Anterior cingulate cortex (tissue), 58 donors: ENCODE results near the gene ZNF774.
"Not testable (repeated sequence)": the region's sequence is repeated elsewhere in the genome, so short reads cannot be mapped to it uniquely, and the experiment has no call there.

ENCODE experiments used
- DNase-seq, 58 donors: peaks; one replicate each; lab custom pipeline; 2025; lab: John Stamatoyannopoulos, UW

The ZNF774 gene

DNA sequence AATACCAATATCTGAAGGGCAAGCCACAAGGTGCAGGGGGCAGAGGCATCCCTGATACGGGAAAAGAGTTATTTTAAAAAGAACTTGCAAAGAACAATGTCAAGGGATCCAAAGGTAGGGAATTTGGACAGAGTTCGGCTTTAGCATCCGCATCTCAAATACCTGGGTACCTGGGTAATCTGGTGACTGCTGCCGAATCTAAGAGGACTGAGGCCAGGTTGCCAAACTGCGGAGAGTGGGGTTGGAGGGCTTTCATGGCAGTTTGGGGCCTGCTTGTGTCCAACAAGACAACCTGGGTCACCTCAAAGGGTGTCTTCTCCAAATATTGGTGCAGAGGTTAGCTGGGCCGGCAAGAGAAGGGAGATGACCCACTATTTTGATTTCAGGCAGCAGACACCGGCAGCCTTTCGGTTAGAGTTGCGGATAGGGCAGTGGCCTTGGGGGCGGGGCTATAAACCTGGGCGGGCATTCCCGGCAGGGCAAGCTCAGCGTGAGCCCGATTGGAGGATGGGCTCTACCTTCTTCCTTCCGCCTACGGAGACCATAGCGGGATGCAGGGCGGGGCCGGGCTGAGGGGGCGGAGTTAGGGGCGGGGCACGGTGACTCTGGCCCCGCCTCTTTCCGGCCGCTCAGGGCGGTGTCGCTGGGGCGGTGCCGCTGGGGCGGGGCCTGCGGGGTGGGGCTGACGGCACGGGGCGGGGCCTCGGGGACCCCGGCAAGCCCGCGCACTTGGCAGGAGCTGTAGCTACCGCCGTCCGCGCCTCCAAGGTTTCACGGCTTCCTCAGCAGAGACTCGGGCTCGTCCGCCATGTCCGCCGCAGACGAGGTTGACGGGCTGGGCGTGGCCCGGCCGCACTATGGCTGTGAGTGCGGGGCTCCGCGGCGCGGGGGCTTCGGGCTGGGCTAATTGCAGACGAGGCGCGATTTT, 35.7 kb downstream of the ZNF774 start, which contains the start of gene IQGAP1:
Gene IQGAP1 (plus strand): TSS at position 709 of the 928 bp plus-strand sequence. CDS start 100 bp downstream, at position 809.
- DNase-seq = peak; percentile 35 to 97 (median 92)

DNA sequence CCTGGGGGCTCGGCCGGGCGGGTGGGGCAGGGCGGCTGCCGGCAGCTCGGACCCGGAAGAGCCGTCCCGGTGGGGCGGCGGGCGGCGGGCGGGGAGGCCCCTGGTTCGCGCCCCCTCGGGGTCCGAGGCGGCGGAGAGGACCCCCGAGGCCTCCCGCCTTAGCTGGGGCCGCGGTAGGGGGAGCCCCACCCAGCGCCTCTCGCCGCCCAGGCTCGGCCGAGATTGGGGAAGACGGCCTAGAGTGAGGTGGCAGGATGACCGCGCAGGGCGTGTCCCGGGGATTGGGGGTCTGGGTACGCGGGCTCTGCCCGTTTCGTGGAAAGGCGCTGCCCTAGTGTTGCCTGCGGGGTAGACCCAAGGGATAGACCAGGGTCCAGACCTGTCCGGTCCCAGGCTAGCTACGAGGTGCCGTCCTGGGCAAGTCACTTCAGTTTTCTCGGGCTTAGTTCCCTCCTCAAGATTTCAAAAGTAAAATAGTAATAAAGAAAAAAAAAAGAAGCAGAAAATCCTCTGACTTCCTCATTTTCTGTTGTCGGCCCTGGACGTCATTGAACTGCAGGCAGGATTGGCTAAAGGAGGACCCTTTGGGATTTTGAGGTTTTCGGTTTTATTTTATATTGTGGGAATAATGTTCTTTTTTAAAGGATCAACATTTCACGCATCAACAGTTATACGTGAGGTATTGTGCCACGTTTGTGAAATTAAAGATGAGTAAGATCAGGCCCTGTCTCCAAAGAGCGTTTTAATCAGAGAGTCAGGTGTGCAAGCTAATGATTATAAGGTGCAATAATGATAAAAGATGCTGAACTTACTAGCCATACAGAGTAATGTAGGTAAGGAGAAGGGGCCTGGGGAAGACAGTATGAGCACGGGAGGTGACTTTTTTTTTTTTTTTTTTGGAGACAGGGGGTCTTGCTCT, 36.6 kb downstream of the ZNF774 start:
- DNase-seq = peak in 22 of 58 donors; percentile 11 to 67 (median 40)

DNA sequence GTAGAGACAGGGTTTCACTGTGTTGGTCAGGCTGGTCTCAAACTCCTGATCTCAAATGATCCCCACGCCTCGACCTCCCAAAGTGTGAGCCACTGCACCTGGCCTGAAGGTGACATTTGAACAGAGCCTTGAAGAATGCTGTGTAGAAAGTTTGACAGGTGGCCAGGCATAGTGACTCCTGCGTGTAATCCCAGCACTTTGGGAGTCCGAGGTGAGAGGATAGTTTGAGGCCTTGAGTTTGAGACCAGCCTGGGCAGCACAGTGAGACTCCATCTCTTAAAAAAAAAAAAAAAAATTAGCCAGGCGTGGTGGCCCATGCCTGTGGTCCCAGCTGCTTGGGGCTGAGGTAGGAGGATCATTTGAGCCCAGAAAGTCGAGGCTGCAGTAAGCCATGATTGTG, 37.4 kb downstream of the ZNF774 start:
- no peak for DNase-seq

DNA sequence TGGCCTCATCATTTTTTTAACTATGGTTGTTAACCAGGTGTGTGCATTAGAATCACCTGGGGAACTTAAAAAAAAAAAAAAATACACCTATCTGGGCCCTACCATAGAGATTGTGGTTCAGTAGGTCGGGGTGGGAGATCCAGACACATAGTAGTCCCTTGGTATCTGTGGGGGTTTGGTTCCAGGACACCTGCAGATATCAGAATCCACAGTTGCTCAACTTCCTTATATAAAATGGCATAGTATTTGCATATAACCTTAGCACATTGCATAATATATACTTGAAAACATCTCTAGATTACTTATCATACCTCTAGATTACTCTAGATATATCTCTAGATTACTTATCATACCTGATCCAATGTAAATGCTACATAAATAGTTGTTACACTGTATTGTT, 41.0 kb downstream of the ZNF774 start:
- DNase-seq = no peak

DNA sequence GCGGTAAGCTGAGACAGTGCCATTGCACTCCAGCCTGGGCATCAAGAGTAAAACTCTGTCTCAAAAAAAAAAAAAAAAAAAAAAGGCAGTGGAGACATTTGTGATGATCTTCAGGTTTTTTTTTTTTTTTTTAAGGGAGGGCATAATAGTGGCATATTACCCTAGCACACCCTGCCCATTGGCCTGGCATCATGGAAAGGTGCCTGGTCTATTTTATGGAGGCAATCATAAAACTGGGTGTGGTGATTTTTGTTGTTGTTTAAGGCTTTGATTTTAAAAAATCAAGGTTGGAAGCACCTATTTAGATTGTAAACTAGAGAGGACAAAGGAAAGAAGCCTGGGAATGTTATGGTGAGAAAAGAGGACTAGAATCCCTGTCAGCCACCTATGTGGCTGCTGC, 42.0 kb downstream of the ZNF774 start:
- no peak for DNase-seq

DNA sequence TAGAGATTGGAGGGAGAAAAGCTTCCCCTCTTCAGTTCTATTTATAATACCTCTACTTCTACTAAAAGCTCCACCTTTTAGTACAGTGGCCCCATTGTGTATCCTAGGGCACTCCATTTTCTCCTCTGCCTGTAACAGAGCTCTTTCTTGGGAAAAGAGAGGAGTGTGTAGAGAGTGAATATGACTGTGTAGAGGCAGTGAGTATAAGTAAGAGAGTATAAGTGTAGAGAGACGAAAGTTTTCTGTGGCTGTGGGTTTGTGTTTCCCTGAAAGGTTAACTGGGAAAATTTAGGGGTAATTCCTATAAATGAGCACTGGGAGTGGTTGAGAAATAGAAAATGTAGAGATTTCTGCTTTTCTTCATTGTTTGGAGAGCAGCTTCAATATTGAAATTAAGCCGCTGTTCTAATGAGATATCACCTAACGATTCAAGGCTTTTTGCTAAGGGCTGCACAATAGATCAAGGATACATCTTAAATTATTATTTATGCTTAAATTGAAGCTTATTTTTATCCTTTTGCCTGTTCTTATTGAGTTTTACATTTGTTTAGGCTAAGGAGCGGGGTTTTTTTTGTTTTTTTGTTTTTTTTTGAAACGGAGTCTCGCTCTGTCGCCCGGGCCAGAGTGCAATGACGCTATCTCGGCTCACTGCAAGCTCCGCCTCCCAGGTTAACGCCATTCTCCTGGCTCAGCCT, 42.8 kb downstream of the ZNF774 start:
- no peak for DNase-seq

DNA sequence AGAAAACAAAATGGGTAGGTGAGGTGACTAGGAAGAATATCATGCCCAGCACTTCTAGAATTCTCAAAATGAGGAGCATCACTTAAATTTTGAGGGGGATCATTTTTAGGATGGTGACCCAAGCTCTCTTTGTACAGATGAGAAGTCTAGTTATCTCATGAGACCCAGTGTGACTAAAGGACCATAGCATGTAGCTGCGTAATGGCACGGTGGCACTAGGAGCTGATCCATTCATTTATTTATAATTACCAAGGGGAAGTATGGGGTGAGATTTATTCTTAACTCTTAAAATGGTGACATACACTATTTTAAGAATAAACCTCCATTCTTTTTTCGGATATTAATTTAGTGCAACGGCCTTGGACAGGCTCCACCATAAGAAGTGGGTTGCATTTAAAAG, 44.2 kb downstream of the ZNF774 start:
- DNase-seq = no peak

DNA sequence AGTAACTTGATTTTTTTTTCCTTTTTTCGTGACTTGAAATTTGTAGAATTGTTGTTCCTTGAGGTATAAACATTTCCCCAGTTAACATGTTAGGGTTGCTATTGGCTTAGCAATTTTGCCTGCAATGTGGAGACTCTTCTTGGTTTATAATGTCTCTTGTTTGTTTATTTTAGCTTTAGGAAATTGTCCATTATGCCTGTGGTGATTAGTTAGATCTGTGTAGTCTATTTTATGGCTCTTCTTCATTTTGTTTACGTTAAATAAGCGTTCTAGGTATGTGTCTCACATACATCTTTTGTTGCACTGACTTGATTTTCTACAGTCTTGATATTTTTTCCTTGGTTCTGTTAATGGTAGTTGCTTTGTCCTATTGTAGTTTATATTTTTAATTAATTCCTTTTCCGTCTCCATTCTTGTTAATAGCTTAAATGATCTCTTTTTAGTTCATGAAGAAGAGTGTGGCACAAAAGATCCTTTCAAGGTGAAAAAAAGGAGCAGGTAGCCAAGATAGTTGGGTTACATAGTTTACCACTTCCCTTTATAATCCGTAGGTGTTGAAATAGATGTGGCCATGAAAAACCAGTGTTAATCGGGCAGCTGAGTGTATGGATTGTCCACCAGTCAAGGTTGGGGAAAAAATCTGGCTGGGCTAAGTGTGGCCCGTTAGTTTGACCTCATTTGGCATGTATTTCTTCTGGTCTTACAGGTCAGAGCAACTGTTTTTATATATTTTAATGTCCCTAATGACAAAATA, 48.1 kb downstream of the ZNF774 start:
- DNase-seq = no peak

DNA sequence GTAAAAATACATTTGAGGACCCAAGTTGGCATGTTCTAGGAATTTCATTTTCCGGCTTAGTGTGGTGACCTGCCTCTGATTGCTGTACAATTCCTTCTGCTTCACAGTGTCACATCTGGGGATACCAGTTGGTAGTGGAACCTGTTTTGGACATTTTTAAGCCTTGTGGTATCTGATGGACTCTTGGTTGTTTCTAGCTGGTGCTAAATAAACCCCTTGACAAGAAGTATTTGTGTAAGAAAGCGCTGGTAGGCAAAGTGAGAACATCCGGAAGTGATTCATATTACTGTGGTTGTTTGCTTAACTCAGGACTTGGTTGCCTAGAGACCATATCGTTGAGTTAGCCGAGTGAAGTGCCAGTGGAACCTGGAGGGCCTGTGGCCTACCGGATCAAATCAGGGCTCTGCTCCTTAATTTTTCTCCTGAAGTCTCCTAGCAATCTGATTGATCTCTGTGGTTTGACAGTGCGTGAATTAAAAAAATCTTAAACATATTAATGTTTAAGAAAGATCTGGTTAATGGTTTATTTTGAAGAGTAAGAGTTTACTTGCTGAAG, 48.8 kb downstream of the ZNF774 start:
- DNase-seq = peak in 3 of 58 donors; percentile 22 to 45 (median 31)

DNA sequence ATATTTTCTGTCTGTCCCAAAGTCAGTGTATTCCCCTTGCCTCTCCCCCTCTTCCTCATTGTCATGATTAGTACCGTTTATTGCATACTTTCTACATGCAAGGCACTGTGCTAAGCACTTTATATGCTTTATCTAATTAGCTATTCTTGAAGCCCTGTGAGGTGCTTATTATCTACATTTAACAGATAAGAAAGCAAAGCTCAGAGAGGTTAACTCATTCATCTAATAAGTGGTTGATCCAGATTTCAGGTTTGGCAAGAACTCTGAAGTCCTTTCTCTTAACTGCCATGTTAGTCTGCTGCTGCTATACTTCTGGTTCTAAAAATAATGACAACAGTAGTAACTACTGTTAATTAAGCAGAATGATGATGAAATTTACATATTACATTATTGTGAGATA, 49.4 kb downstream of the ZNF774 start:
- no peak for DNase-seq

DNA sequence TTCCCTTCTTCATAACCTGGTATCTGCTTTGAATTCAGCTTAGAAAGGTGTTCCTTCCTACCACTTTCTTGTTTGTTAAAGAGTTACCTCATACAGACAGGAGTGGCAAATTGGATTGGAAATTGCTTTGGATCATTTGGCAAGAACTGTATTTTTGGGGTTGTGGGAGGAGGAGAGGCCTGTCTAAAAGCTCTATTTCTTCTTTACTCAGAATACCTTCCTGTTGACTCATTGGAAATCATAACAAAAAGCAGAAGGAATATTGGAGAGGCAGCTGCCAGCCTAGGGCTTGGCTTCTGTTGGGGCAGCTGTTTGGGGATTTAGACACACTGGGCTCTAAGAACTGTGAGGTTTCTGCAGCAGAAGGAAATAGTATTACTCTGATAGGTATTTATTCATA, 50.1 kb downstream of the ZNF774 start:
- DNase-seq = peak in 1 of 58 donors; percentile 29

DNA sequence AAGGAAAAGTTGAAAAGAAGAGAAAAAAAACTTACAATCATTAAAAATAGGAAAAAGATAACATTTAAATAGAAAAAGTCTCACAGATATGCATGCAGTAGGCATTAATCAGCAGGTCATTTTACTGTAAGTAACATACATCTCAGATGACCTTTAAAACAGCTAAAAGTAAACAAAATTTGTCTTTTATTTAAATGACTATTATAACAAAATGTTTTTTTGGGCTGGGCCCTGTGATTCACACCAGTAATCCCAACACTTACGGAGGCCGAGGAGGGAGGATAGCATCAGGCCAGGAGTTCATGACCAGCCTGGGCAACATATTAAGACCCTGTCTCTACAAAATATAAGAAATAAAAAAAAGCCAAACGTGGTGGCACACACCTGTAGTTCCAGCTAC, 50.7 kb downstream of the ZNF774 start:
- DNase-seq = no peak

DNA sequence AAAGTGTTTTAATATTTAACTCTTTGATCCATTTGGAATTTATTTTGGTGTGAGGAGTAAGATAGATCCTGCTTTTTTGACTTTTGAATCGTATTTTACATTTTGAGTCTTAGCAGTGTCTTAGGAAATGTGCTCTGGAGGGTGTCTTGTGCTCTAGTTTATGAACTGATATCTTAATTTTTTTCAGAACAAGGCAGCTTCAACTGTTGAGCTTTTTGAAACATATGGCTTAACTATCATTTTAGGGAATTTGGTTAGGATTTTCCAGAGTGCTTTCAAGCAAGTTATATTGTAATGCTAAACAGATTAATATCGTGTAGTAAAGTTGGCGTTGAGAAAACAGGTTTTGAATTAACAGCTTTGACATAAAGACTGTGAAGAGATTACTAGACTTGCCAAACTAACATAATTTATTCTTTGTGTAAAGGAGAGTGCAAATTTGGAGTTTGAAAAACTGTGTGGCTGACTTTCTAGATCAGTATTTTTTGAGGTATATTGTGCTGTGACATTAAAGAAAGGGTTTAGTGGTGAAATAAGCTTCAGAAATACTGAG, 53.0 kb downstream of the ZNF774 start:
- no peak for DNase-seq

DNA sequence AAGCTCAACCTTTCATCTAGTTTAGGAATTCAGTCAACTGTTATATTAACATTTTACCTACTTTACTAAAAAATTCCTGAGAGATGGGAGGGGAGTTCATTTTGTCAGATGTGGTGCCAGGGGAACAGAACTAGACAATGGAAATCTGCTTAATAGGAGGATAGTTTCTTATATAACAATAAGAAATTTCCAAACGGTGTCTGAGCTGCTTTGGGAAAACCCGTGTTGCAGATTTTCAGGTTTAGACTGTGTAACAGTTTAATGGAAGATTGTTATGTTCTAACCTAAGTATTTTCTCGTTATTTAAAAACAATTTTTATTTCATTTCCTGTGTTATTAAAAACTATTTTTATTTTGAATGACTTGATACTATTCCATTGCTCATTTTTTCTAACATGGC, 55.3 kb downstream of the ZNF774 start:
- DNase-seq = no peak

DNA sequence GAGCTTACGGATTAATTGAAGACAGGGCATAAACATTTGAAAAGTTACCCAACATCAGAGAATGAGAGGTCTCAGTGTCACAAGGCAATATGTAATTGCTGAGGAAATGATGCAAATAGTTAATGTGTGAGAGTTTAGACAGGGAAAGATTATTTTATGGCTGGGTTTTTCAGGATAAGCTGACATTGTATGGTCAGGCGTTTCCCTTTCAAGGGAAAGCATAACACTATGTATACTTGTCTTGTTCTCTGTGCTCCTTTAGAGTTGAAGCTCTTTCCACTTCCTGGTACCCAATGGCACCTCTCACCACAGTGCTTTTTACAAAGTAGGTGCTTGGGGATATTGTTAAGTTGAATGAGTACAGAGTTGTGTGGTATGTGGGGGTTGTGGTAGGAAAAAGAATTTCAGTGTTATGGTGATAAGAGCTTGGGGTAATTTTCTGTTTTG, 55.8 kb downstream of the ZNF774 start:
- no peak for DNase-seq

DNA sequence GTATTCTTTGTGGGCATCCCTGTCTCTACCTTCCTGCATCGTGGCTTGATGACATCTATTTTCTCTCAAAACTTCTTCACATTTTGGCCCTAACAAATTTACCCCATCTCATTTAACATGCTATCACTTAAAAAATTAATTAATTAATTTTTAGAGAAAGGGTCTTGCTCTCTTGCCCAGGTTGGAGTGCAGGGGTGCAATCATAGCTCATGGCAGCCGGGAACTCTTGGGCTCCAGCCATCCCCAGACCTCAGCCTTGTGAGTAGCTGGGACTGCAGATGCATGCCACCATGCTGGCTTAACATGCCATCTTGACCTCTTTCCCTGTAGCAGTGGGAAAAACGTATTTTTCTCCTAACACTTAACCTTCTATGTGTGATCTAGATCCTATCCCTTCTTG, 56.6 kb downstream of the ZNF774 start:
- no peak for DNase-seq

DNA sequence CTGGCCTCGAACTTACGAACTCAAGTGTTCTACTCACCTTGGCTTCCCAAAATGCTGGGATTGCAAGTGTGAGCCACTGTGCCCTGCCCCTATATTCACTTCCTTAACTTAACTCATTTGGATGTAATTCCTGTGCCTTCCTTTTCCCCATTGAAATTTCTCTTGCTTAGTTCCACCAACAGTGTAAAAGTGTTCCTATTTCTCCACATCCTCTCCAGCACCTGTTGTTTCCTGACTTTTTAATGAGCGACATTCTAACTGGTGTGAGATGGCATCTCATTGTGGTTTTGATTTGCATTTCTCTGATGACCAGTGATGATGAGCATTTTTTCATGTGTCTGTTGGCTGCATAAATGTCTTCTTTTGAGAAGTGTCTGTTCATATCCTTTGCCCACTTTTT, 57.5 kb downstream of the ZNF774 start:
- not testable (repeated sequence) for DNase-seq

DNA sequence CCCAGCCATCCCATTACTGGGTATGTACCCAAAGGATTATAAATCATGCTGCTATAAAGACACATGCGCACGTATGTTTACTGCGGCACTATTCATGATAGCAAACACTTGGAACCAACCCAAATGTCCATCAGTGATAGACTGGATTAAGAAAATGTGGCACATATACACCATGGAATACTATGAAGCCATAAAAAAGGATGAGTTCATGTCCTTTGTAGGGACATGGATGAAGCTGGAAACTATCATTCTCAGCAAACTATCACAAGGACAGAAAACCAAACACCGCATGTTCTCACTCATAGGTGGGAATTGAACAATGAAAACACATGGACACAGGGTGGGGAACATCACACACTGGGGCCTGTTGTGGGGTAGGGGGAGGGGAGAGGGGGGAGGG, 58.2 kb downstream of the ZNF774 start:
- not testable (repeated sequence) for DNase-seq

DNA sequence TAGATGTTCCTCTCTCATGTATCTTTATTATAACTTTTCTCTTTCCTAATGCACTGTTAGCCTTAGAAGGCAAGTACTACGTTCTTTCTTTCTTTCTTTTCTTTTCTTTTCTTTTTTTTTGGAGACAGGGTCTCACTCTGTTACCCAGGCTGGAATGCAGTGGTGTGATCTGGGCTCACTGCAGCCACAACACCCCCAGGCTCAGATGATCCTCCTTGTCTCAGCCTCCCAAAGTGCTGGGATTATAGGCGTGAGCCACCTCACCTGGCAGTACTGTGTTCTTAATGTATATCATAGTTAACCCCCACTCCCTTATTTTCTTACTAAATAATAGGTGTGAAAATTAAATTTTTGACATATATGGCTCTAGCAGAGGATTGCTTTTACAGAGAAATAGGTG, 59.1 kb downstream of the ZNF774 start:
- no peak for DNase-seq
